Thymus (tissue), 11 donors: ENCODE data around the gene MAP3K10. TPM values are rescaled to one million over a fixed set of nuclear protein-coding genes. Genes with fewer than 3 reads are reported as not detected.

Experiments used
- DNase-seq, 9 donors: peaks; one replicate each; pipeline ENCODE4 v3.0.0-alpha.2; 2013; ENCODE audit warnings: low spot score in 9 of 9, low read depth in 6 of 9, missing footprints in 1 of 9
- H3K27ac ChIP-seq, 2 donors: one replicate each; pipeline ENCODE4 v1.5.1; 2013; ENCODE audit warnings: control low read depth in 1 of 2, low read depth in 1 of 2, low read length in 1 of 2, mild to moderate bottlenecking in 1 of 2, moderate library complexity in 1 of 2
- H3K27me3 ChIP-seq, 2 donors: one replicate each; pipeline ENCODE4 v1.5.1; 2013; ENCODE audit warnings: low read length in 1 of 2; ENCODE audit not compliant: control insufficient read depth in 2 of 2, insufficient read depth in 1 of 2
- H3K36me3 ChIP-seq, 2 donors: one replicate each; pipeline ENCODE4 v1.5.1; 2013; ENCODE audit warnings: low read length in 1 of 2, mild to moderate bottlenecking in 1 of 2, moderate library complexity in 1 of 2; ENCODE audit not compliant: control insufficient read depth in 2 of 2, insufficient read depth in 2 of 2
- H3K4me1 ChIP-seq, 2 donors: one replicate each; pipeline ENCODE4 v1.5.1; 2013; ENCODE audit warnings: low read length in 2 of 2; ENCODE audit not compliant: control insufficient read depth in 2 of 2, insufficient read depth in 2 of 2
- H3K4me3 ChIP-seq, 2 donors: one replicate each; pipeline ENCODE4 v1.5.1; 2013; ENCODE audit warnings: low read length in 2 of 2, control low read depth in 1 of 2, mild to moderate bottlenecking in 1 of 2
- H3K9me3 ChIP-seq, 2 donors: one replicate each; pipeline ENCODE4 v1.5.1; 2013; ENCODE audit warnings: low read length in 1 of 2, mild to moderate bottlenecking in 1 of 2; ENCODE audit not compliant: control insufficient read depth in 2 of 2, insufficient read depth in 1 of 2
- WGBS: extraction: QIAGEN DNeasy Blood & Tissue Kit; methylation state at CpG from one replicate; pipeline ENCODE4 v1.1.7; 2013; 5-methylcytosine and 5-hydroxymethylcytosine counted together
- polyA plus RNA-seq: library from polyadenylated mRNA; stranded (reverse); fragments of 200-250 nt; gene quantifications from one replicate; pipeline ENCODE4 v1.2.3, GENCODE V29; 2013
- total RNA-seq: library from RNA; stranded (reverse); fragments of 120-200 nt; gene quantifications from one replicate; pipeline ENCODE4 v1.2.4, GENCODE V29; 2013
- donor health status: healthy.

Gene MAP3K10
- total and polyA plus RNA-seq, 2 donors: 4.8 to 10.8 TPM

GRCh38 chr19:40228863-40229262 lies 37.6 kb downstream of the MAP3K10 start:
- H3K4me1 ChIP-seq: no peaks in the 10 kb centered on the region
- peaks cover 27 to 48% of the 10 kb centered on the region in 2 donors for H3K27me3 ChIP-seq
- WGBS: 92% methylated on average over 5 of the region's 5 CpGs
- no peak for DNase-seq
- H3K36me3 ChIP-seq: peaks cover 1 to 16% of the 10 kb centered on the region in 2 donors
- no peak overlapping the region for H3K4me3 ChIP-seq
- H3K27ac ChIP-seq: no peak overlapping the region
- H3K9me3 ChIP-seq: no peaks in the 10 kb centered on the region

GRCh38 chr19:40229484-40229883 lies 38.3 kb downstream of the MAP3K10 start:
- Histone ChIP-seq H3K4me1 (no peaks in the 10 kb centered on the region), H3K36me3 (peaks cover 8 to 22% of the 10 kb centered on the region in 2 donors), H3K27ac (no peak overlapping the region), H3K27me3 (peaks cover 21 to 42% of the 10 kb centered on the region in 2 donors), H3K4me3 (no peak overlapping the region), H3K9me3 (no peaks in the 10 kb centered on the region)
- no peak for DNase-seq
- WGBS: 62% methylated on average over 3 of the region's 3 CpGs

GRCh38 chr19:40229926-40230417 lies 38.7 kb downstream of the MAP3K10 start:
- no peaks in the 10 kb centered on the region for H3K9me3 ChIP-seq
- H3K27me3 ChIP-seq: peaks cover 20 to 37% of the 10 kb centered on the region in 2 donors
- WGBS: 81% methylated on average over 4 of the region's 4 CpGs
- DNase-seq: no peak
- H3K36me3 ChIP-seq: peaks cover 13 to 27% of the 10 kb centered on the region in 2 donors
- H3K4me1 ChIP-seq: no peaks in the 10 kb centered on the region
- no peak overlapping the region for H3K27ac ChIP-seq
- no peak overlapping the region for H3K4me3 ChIP-seq

GRCh38 chr19:40231057-40231456 lies 39.8 kb downstream of the MAP3K10 start:
- no peaks in the 10 kb centered on the region for H3K9me3 ChIP-seq
- DNase-seq: no peak
- no peak overlapping the region for H3K27ac ChIP-seq
- H3K36me3 ChIP-seq: peaks cover 22 to 38% of the 10 kb centered on the region in 2 donors
- 97% methylated on average over 6 of the region's 6 CpGs for WGBS
- H3K4me3 ChIP-seq: no peak overlapping the region
- H3K4me1 ChIP-seq: no peaks in the 10 kb centered on the region
- peaks cover 13 to 26% of the 10 kb centered on the region in 2 donors for H3K27me3 ChIP-seq

GRCh38 chr19:40231544-40232424 lies 40.6 kb downstream of the MAP3K10 start:
- H3K27ac ChIP-seq: no peak overlapping the region
- H3K36me3 ChIP-seq: peaks cover 28 to 45% of the 10 kb centered on the region in 2 donors
- no peaks in the 10 kb centered on the region for H3K4me1 ChIP-seq
- DNase-seq: no peak
- no peaks in the 10 kb centered on the region for H3K9me3 ChIP-seq
- 94% methylated on average over 16 of the region's 16 CpGs for WGBS
- peaks cover 12 to 19% of the 10 kb centered on the region in 2 donors for H3K27me3 ChIP-seq
- H3K4me3 ChIP-seq: no peak overlapping the region

- Histone ChIP-seq H3K27me3 (peaks cover 5 to 12% of the 10 kb centered on the region in 2 donors), H3K4me1 (no peaks in the 10 kb centered on the region), H3K4me3 (no peak overlapping the region), H3K9me3 (no peaks in the 10 kb centered on the region), H3K27ac (no peak overlapping the region), H3K36me3 (peaks cover 34 to 50% of the 10 kb centered on the region in 2 donors)
- no peak for DNase-seq
- 97% methylated on average over 12 of the region's 12 CpGs for whole genome bisulfite sequencing
These were observed 41.3 kb downstream of the MAP3K10 start for GRCh38 chr19:40232479-40232878.

GRCh38 chr19:40232949-40233810 lies 42.0 kb downstream of the MAP3K10 start:
- peaks cover 40 to 57% of the 10 kb centered on the region in 2 donors for H3K36me3 ChIP-seq
- WGBS: 98% methylated on average over 25 of the region's 25 CpGs

GRCh38 chr19:40233811-40234389 lies 42.7 kb downstream of the MAP3K10 start:
- Histone ChIP-seq H3K4me3 (no peak overlapping the region), H3K27me3 (peaks cover 0 to under 1% of the 10 kb centered on the region in 2 donors), H3K36me3 (peaks cover 48 to 64% of the 10 kb centered on the region in 2 donors), H3K27ac (no peak overlapping the region), H3K4me1 (no peaks in the 10 kb centered on the region), H3K9me3 (no peaks in the 10 kb centered on the region)
- WGBS: 98% methylated on average over 20 of the region's 20 CpGs
- DNase-seq: no peak

More at GRCh38 chr19:40232949-40233810, 42.0 kb downstream of the MAP3K10 start:
- Histone ChIP-seq H3K4me3 (no peak overlapping the region), H3K27me3 (peaks cover 0 to 5% of the 10 kb centered on the region in 2 donors), H3K27ac (no peak overlapping the region), H3K9me3 (no peaks in the 10 kb centered on the region), H3K4me1 (no peaks in the 10 kb centered on the region)
- no peak for DNase-seq
